ENCODE results near the gene RABGGTA.

The RABGGTA gene

DNA sequence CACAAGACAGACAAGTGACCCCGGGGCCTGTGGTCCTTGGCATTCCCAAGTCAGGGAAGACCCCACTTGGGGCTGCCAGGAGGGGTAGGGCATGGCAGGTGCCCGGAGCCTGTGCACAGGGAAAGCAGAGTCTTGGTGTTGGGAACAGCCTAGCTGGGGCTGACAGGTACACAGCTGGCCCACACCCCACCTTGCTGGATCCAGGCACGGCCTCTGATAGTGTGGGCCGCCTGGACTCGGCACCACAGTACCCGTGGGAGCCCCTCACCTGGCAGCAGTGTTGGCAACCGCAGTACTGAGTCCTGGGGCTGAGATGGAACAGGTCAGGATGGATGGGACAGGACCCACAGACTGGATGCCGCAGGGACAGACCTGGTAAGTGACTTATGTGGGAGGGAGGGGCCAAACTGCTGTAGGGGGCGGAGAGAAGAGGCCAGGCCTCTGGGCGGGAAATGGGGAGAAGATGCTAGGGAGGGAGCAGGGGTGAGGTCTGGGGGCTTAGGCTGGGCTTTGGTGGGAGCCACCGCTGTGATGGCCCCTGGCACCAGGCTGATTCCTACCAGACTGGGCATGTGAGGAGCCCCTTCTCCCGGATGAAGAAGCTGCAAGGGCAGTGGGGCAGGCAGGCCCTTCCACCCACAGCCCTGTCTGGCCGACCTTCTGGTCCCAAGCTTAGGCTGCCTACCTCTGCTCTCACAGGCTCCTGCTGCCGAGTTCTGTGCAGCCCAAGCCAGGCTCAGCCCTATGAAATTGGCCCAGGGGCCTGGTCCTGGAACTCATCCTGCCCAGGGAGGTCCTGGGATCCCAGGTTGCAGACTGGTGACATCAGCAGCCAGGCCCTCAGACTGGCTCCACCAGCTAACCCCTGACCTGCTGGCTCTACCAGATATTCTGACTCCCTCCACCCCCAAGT is 8.3 kb downstream of the RABGGTA start, which contains the start of gene TGM1:
Gene TGM1 (minus strand): TSS at position 357 of the 913 bp plus-strand sequence. CDS start 825 bp downstream, outside the sequence.
- peak within 1 kb of the TSS; percentile 92 for H3K27ac ChIP-seq
- no peak for DNase-seq (ENCODE audit: low read depth, low spot score)

DNA sequence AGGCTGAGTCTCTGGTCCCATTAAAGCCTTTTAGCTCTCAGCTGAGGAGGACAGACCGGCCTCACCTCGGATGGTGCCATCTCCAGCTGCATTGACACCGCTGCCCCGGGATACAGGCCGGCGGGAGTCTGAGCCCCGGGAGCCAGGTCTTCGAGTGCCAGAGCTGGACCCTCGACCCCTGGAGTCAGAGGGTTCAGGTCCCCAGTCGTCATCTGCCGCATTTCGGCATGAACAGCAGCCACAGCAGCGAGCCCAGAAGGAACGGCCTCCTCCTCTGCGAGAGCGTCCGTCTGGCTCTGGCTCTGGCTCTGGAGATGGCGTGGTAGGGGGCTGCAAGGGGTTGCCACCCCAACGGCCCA is 9.4 kb downstream of the RABGGTA start:
- no peak for DNase-seq (ENCODE audit: low read depth, low spot score)

DNA sequence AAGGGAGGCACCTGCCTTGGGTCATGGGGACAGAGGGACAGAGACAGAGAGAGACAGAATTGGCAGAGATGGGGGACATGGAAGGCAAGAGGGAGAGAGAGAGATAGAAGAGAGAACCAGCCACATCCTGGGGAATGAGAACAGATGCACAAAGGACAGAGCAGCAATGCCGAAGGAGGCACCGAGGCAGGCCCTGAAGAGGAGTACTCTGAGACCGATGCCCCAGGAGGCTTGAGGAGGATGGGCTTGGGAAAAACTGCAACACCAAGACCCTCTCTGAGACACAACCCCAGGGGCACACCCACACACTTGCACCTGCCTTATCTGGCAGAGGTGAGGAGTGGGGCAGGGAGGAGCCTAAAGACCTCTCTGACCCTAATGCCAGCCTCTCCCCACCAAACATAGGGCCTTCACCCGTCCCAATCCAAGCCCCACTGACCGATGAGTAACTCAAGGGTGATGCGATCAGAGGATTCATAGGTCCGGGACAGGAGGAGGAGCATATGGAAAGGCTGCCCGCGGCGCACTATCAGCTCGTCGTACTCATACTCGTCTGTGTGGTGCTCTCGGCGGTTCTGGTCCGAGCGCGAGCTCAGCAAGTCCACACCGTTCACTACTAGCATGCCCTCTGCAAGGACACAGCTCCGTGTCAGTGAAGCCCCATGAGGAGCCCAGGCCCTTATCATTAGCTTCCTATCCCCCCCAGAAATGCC is 10.0 kb downstream of the RABGGTA start:
- no peak for DNase-seq (ENCODE audit: low read depth, low spot score)
- peak overlapping the region; percentile 92 for H3K27ac ChIP-seq

More for the DNA sequence above, 9.4 kb downstream of the RABGGTA start:
- peak overlapping the region; percentile 92 for H3K27ac ChIP-seq

DNA sequence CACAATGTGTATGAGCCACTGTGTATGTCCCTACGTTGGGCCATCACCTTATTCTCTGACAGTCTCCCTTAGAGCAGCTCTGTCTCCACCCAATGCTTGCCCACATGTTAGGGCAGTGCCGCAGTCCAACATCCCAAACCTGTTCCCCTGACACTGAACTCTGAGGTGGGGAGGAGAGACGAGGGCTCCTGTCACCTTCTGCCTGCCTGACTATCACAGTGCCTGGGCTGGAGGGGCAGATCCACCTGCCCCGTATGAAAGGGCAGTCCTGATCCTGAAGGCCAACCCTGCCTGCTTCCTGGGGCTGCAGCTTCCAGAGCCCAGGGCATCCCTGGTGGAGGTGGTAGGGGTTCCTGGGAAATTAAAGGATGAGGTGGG is 10.6 kb downstream of the RABGGTA start:
- peak overlapping the region; percentile 92 for H3K27ac ChIP-seq
- no peak for DNase-seq (ENCODE audit: low read depth, low spot score)

DNA sequence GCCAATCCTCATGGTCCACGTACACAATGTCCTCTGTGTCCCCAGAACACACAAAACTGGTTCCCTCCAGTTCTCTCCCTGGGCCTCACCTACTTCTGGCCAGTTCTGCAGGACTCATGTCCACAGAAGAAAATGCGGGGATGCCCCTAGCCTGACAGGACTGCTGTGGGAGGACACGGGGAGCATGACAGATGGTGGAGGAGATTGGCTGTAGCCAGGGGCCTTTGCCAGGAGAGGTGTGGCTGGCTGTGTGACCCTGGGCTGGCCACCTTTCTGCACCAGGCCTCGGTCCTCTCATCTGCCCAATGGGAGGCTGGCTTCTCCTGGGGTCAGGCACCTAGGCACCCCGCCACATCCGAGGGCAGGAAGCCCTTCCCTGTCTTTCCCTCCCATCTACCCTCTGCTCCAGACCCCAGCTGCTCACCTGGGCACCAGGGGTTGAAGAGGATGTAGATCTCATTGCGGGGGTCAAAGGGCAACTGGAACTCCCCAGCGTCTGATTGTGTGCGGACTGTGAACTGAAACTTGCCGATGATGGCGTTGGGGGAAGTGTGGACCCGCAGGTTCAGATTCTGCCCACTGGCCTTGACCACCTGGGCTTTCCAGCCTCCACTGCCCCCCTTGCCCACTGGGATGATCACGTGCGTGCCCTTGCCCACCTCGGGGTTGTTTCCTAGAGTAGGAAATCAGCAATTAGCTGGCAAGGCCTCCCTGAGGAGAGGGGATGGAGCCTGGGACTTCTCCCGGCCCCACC is 11.2 kb downstream of the RABGGTA start:
- peak overlapping the region; percentile 92 for H3K27ac ChIP-seq
- DNase-seq (ENCODE audit: low read depth, low spot score): no peak

DNA sequence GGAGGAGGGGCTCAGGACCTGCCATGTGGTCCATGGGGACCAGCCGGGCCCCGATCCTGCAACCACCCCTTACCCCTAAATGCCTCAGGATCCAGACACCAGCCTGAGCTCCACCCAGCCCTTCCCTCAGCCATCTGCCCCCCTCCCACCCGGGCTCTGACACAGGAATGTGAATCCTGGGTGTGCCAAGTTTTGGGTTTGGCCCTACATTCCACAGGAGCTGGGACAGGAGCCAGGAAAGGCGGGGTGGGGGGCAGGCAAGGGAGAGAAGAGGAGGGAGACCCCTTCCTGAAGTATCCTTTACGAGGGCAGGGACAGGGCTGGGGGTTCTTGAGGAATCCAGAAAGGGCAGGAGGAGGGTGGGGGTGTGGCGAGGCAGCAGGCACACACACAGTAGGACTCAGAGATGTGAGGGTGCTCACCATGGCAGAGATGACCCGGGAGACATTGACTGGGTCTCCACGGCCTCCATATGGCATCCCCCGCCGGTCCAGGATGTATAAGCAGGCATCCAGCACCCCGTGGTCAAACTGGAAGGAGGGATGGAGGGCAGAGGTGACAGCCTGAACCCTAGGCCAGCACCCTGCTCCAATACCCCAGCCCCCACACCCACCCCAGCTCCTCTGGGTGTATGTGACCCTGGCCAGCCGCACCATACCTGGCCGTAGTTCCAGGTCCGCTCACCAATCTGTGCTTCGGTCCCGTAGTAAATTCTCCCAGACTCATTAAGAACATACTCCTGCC is 11.9 kb downstream of the RABGGTA start:
- peak overlapping the region; percentile 92 for H3K27ac ChIP-seq
- DNase-seq (ENCODE audit: low read depth, low spot score): no peak

DNA sequence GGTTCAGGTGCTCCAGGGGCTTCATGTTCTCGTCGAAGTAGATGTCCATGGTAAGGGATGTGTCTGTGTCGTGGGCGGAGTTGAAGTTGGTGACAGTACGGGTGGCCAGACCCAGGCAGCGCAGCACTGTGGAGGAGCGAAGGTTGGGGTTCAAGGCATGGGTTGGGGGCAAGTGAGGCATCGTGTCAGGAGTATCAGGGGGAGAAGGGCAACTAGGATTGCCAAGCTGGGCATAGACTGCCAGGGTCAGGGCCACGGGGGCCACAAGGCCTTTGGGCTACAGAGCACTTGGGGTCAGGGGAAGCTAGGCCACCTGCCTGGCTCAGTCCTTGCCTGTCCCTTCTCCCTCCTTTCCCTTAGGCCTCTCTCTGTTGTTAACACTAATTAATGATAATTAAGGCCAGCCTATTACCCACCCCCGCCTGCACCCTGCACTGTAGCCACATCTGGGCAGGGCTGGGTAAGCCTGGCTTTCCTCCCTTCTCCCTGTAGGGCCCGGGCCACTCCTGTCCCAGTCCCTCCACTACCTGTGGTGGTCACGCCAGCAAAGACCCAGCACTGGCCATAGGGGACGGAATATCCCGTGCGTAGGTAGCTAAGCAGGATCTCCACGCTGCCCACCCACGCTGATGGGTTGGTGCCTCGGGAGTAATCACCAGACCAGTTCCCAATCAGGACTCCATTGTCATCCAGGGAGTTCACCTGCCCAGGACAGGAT is 12.7 kb downstream of the RABGGTA start:
- DNase-seq (ENCODE audit: low read depth, low spot score): no peak
- peak overlapping the region; percentile 92 for H3K27ac ChIP-seq

DNA sequence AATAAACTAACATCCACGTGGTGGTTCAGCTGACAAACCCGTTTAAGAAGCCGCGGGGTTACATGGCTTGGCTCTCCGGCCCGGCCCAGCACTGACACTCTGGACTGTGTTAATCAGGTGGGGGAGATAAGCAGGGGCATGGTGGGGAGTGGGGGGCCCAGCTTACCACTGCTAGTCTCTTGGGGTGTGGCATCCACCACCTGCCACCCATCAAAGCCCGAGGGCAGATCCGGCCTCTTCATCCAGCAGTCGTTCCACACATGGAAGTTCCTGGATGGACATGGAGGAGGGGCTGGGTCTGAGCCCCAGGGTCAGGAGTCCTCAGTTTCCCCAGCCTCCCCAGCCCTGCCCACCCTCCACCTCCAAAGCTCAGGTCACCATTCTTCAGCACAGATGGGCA is 13.3 kb downstream of the RABGGTA start:
- DNase-seq (ENCODE audit: low read depth, low spot score): no peak

DNA sequence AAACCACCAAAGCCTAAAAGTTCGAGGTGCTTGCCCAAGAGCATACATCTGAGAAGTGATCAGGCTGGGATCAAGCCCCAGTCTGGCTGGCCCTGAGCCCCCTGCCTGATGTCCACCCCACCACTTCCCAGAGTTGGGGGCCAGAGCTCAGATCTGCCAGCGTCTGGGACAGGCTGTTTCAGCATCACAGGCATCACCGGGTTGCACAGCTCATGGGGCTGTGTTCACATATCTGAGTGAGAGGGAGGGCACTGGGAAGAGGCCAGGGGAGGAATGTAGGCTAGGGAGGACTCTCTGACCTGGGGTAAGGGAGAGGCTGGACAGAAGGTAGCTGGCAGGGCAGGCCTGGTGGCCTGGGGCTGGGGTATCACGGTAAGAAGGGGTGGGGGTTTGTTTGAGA is 14.4 kb downstream of the RABGGTA start:
- DNase-seq (ENCODE audit: low read depth, low spot score): no peak
- H3K27ac ChIP-seq: no peak overlapping the region

More for the DNA sequence above, 13.3 kb downstream of the RABGGTA start:
- peak overlapping the region; percentile 92 for H3K27ac ChIP-seq

DNA sequence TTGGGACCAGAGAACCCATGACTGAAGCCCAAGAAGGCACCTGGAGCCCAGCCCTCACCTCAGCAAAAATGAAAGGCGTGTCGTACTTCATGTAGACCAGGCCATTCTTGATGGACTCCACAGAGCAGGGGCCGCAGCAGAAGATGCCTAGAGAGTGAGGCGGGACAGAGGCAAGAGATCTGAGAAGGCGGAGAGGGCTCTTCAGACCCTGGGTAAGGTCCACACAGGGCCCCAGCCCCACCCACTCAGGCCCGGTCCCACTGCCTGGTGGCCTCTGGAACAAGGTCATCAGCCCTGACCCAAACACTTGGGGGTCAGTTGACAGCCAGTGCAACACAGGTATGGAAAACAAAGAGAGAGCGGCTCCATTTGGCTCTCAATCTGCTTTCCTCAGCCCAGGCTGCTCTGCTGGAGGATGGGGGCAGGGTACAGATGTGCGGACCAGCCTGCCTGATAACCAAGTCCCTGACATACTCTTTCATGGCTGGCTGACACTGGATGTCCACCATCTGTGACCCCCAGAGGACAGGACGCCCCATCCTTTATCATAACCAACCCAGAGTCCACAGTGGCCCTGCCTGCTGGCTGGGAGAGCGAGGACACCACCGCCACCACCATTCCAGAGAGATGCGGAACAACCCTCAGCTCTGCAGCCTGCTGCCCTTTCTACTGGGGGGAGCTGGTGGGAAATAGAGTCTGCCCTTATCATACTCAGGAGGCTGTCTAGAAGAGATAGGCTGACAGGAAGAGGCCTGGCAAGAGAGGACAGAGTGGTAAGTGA is 15.3 kb downstream of the RABGGTA start:
- no peak for DNase-seq (ENCODE audit: low read depth, low spot score)
- no peak overlapping the region for H3K27ac ChIP-seq

DNA sequence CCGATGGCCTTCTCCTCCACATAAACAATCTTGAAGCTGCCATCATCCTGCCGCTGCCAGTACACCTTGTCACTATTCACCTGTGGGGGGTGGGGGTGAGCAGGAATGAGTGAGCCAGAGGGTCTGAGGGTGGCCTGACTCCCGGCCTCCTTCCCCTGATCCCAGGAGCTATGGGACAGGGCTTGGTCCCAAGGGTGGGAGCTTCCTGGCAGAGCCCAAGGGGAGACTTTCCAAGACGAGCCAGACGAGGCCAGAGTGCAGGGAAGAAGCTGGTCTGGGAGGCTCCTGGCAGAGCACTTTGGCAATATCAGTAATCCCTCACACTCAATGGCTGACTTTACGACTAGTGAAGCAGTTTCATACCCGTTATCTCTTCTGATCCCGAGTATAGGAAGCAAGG is 16.0 kb downstream of the RABGGTA start:
- no peak for DNase-seq (ENCODE audit: low read depth, low spot score)
- H3K27ac ChIP-seq: no peak overlapping the region

DNA sequence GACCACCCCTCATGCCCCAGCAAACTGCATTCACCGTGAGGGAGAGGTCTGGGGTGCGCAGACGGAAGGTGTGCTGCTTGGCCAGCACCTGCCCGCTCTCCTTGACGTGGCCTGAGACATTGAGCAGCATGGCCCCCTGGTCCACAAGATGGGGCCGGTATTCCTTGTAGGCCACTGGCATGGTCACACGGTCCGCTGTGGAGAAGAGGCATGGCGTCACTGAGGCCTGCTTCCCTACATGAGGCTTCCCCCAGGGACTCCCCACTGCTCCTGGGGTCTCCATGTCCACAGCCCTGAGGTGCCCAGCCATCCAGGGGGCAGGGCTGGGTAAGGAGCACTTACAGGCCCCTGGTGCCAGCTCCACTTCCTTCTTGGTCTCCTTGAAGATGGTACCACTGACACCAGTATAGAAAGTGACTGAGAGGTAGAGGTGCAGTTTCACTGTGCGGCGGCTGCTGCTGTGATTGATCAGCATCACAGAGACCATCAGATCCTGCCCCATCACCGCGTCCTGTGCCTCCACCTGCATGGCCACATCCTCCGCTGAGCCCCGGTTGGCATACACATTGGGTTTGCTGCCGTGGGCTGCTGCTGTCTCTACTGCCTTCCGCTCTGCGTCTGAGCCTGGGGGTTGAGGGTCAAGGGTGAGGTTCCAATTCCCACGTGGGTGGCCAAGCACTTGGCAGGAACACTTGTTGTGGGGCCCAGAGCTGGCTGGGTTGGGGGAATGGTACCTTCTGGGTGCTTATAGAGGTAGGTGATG is 16.6 kb downstream of the RABGGTA start:
- no peak for DNase-seq (ENCODE audit: low read depth, low spot score)
- no peak overlapping the region for H3K27ac ChIP-seq

DNA sequence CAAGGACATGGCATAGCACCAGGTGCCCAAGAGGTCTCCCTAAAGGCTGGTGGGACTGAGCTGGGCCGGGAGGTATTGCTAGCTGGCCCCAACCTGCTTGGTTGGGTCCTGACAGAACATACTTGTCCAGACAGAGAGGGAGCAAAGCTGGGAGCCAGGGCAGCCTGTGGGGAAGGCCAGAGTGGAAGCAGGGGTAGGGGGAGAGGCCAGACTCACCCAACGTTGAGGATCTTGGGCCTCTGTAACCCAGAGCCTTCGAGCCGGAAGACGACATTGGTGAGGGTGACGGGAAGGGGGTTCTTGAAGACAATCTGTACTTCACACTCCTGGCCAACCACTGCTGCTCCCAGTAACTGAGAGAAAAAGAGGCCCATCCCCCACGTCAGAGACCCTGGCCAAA is 17.5 kb downstream of the RABGGTA start:
- DNase-seq (ENCODE audit: low read depth, low spot score): no peak
- H3K27ac ChIP-seq: no peak overlapping the region

DNA sequence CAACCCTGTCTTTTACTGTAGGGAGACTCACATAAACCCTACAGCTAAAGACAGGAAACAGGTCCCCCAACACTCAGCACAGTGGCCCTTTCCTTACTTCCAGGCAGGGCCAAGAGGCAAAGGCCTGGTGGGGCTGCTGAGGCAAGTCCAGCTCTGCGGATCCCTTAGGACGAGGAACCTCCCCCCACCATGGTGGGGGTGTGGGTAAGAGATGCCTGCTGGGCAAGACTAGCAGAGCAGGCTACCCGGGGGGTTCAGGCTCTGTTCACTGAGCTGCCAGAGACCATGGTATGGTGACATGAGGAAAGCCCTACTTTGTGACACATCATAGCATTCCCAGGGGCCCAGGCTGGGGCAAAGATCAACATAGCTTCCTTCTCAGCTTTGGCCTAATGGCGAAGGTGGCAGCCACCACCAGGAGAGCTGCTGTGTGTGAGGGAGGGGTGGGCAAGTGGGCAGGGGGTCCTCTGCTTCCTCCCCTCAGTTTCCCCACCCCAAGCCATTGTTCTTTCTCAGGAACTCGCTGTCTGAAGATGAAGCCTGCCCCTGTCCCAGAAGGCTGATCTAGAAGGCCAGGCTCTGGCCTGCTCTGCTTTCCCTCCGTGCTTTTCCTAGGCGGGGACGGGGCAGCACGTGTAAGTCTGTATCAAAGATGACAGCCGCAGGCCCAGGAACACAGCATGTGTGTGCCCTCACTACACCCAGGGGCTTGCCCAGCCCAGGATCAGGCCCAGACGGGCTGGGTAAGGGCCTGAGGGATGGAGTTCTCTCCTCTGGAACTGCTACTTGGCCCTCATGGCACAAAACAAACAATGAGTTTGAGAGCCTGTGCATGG is 18.9 kb downstream of the RABGGTA start:
- DNase-seq (ENCODE audit: low read depth, low spot score): no peak
- H3K27ac ChIP-seq: peak overlapping the region; percentile 20

DNA sequence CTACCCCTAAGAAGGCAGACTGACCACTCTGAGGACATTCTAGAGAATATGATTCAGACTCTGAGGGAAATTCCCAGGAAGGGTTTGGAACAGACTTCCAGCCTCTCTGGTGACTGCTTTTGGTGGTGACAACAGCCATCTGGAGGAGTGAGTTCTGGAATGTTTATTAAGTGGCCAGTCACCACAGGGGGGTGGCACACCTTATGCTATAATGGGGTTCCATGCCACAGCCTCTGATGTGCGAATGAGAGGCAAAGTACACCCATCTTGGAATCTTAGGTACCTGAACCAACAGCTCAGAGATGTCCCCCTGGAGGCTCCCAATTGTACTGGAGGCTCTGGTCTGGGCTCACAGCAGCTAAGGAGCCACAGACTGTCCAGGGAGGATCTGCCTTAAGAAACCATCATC is 19.5 kb downstream of the RABGGTA start:
- no peak for DNase-seq (ENCODE audit: low read depth, low spot score)
- H3K27ac ChIP-seq: peak overlapping the region; percentile 20

DNA sequence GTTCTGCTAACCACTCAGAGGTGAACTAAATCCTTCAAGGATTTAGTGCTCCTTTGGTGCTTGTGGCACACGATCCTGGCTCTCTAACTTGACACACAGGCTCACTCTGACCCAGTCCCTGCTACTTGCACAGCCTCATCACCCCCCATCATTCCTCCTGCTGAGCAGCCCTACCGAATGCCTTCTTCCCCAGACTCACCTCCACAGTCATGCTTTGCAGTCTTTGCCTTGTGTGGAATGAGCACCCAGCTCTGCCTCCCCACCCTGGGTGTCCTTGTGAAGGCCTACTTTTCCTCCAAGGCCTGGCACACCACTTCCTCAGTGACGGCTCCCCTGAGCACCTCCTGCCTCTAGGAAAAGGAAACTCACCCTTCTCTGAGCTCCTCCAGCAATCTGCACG is 21.0 kb downstream of the RABGGTA start:
- H3K27ac ChIP-seq: no peak overlapping the region
- DNase-seq (ENCODE audit: low read depth, low spot score): no peak
